H1 (cell line): Measurements from ENCODE around the gene ALDH3A1. TPM values are rescaled to one million over a fixed set of nuclear protein-coding genes. Genes with fewer than 3 reads are reported as not detected.

Experiments used
- BRCA1 ChIP-seq: IDR thresholded peaks from 2 replicates; pipeline ENCODE4 v1.6.1; 2012; ENCODE audit warnings: low read depth, low read length, improper control_type of control experiment
- EGR1 ChIP-seq: IDR thresholded peaks from 2 replicates; pipeline ENCODE4 v1.6.1; 2011; ENCODE audit warnings: low read depth, low read length, borderline replicate concordance
- GTF2F1 ChIP-seq: IDR thresholded peaks from 2 replicates; pipeline ENCODE4 v1.6.1; 2012; ENCODE audit warnings: low read depth, low read length, improper control_type of control experiment, borderline replicate concordance
- HDAC6 ChIP-seq: IDR thresholded peaks from one replicate; pipeline ENCODE4 v1.7.1; 2012; ENCODE audit warnings: low read depth, mild to moderate bottlenecking, inconsistent platforms, low read length, moderate library complexity
- KDM4A ChIP-seq: IDR thresholded peaks from one replicate; pipeline ENCODE4 v1.7.1; 2012; ENCODE audit warnings: low read depth, mild to moderate bottlenecking, moderate library complexity, low read length, inconsistent platforms; ENCODE audit not compliant: severe bottlenecking
- POU5F1 ChIP-seq: IDR thresholded peaks from 2 replicates; pipeline ENCODE4 v1.6.1; 2011; ENCODE audit warnings: low read depth, mild to moderate bottlenecking, low read length, moderate library complexity
- RFX5 ChIP-seq: IDR thresholded peaks from 2 replicates; pipeline ENCODE4 v1.6.1; 2011; ENCODE audit warnings: low read depth, low read length, improper control_type of control experiment, borderline replicate concordance
- SP4 ChIP-seq: IDR thresholded peaks from 2 replicates; pipeline ENCODE4 v1.6.1; 2012; ENCODE audit warnings: low read length, inconsistent platforms
- TAF1 ChIP-seq: IDR thresholded peaks from 2 replicates; pipeline ENCODE4 v1.6.1; 2011; ENCODE audit warnings: mild to moderate bottlenecking, low read depth, low read length
- polyA plus RNA-seq, 7 experiments: library from polyadenylated mRNA; depleted of rRNA in 3 of 7; stranded (reverse) in 5 of 7; unstranded in 2 of 7; fragments of >200 nt in 5 of 7; fragments of 200-250 nt in 2 of 7; gene quantifications; 1 replicate in 5 of 7; 2 replicates in 1 of 7; 4 replicates in 1 of 7; pipeline versions ENCODE4 v1.2.1 to v1.2.3, GENCODE V29; 2011 to 2013; ENCODE audit warnings: missing spikeins in 2 of 7, mixed read lengths in 2 of 7
- total RNA-seq: library from RNA; stranded (reverse); fragmentation: NEBNext Ultra II Directional; extraction: Animal tissue kit (Norgen Biotek cat#: 25700); gene quantifications from 2 replicates; pipeline ENCODE4 v1.2.1, GENCODE V29; 2021

The ALDH3A1 gene
- total and polyA plus RNA-seq, 2 of the 8 experiments (the other 6 are each of a cell fraction or from before 2014, with no cell fraction given) = 0.37 to 1.4 TPM

GRCh38 chr17:19770985-19771735 lies 23.1 kb upstream of the ALDH3A1 start (continued):
- TF ChIP-seq KDM4A = no peak
- no peak for TF ChIP-seq GTF2F1
- TF ChIP-seq HDAC6 = no peak
- TF ChIP-seq POU5F1 = no peak
- TF ChIP-seq RFX5 = no peak
- TF ChIP-seq TAF1 = no peak
- no peak for TF ChIP-seq BRCA1
- TF ChIP-seq SP4 = no peak
- TF ChIP-seq EGR1 = no peak
